HG02885 (cell line): ENCODE results near the gene OR6J1.
"Not testable (repeated sequence)": the region's sequence is repeated elsewhere in the genome, so short reads cannot be mapped to it uniquely, and the experiment has no call there.

Experiments used
- ATAC-seq: cut with Tn5 transposase; IDR thresholded peaks from one replicate; pipeline ENCODE4 v1.9.1; 2021; ENCODE audit warnings: mild to moderate bottlenecking; ENCODE audit not compliant: unreplicated experiment, poor library complexity

The OR6J1 gene

GRCh38 chr14:22587677-22588422 lies 56.3 kb downstream of the OR6J1 start:
- ATAC-seq = not testable (repeated sequence)

GRCh38 chr14:22587247-22587646 lies 56.9 kb downstream of the OR6J1 start:
- no peak for ATAC-seq

- no peak for ATAC-seq
Measured at GRCh38 chr14:22583994-22584393, 60.2 kb downstream of the OR6J1 start.
